Lower lobe of right lung (tissue), 2 donors: ENCODE results near the gene REX1BD. TPM values are rescaled to one million over a fixed set of nuclear protein-coding genes. Genes with fewer than 3 reads are reported as not detected.
"Not testable (repeated sequence)": the region's sequence is repeated elsewhere in the genome, so short reads cannot be mapped to it uniquely, and the experiment has no call there.

Experiments
- ATAC-seq, 2 donors: fragments of 200-7000 bp; cut with Tn5 transposase; one replicate each; pipeline ENCODE4 v1.9.1; 2020 to 2022; ENCODE audit warnings: mild to moderate bottlenecking in 2 of 2, moderate library complexity in 2 of 2
- DNase-seq: peaks from one replicate; pipeline ENCODE4 v3.0.0-alpha.2; 2020
- H3K27ac ChIP-seq: fragments of 200-600 bp; one replicate; pipeline ENCODE4 v1.8.0; 2022
- H3K27me3 ChIP-seq: fragments of 200-600 bp; one replicate; pipeline ENCODE4 v1.8.0; 2022; ENCODE audit warnings: low read depth
- H3K36me3 ChIP-seq: fragments of 200-600 bp; one replicate; pipeline ENCODE4 v1.8.0; 2022; ENCODE audit warnings: mild to moderate bottlenecking
- H3K4me1 ChIP-seq: fragments of 200-600 bp; one replicate; pipeline ENCODE4 v1.8.0; 2022
- H3K4me3 ChIP-seq: fragments of 200-600 bp; one replicate; pipeline ENCODE4 v1.8.0; 2022; ENCODE audit warnings: mild to moderate bottlenecking
- H3K9me3 ChIP-seq: fragments of 200-600 bp; one replicate; pipeline ENCODE4 v1.8.0; 2022
- intact Hi-C: fragments of 100-400 bp; cut with DNase I; formaldehyde crosslinking; loops from one replicate; pipeline ENCODE4 v1.11.0; 2022
- total RNA-seq: library from RNA; stranded (reverse); fragmentation: NEBNext Ultra II Directional; extraction: Animal tissue kit (Norgen Biotek cat#: 25700); gene quantifications from one replicate; pipeline ENCODE4 v1.2.1, GENCODE V29; 2021
- TF ChIP-seq, protein P1 (sequence below): fragments of 200-600 bp; IDR thresholded peaks from one replicate; pipeline ENCODE4 v1.8.0; 2022; ENCODE audit warnings: antibody characterized with exemption, mild to moderate bottlenecking
- donor health status: DM: no; HTN: yes; CAD: no; lungs with severe emphysema.

REX1BD gene
- total RNA-seq, 1 donor from 2014 or later: 60.4 TPM

DNA sequence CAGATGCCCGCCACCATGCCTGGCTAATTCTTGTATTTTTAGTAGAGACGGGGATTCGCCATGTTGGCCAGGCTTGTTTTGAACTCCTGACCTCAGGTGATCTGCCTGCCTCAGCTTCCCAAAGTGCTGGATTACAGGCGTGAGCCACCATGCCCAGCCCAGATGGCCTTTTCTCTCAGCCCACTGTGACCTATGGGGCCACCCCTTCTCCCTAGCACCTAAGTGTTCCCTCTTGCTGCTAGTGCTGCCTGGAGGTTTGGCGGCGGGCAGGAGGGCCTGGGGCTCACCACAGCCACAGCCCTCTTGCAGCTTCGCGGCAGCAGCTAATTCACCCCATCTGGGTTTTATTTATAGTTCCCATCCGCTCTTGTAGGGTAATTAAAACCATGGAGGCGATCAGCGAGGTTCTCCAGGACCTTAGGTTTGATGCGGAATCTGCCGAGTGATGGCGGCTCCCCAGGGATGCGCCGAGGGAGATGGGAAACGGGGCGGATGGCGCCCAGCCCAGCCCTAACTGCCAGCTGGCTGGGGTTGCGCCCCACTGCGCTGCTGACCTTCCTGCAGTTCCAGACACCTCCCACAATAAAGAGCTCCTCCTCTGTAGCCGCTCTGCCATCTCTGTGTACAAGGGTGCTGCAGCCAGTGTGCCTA is 3.3 kb downstream of the REX1BD start:
- peaks cover 10% of the 10 kb centered on the region for H3K36me3 ChIP-seq
- DNase-seq: no peak
- no peak overlapping the region for H3K4me3 ChIP-seq
- no peak for ATAC-seq
- no peaks in the 10 kb centered on the region for H3K27me3 ChIP-seq
- TF ChIP-seq, protein P1, sequence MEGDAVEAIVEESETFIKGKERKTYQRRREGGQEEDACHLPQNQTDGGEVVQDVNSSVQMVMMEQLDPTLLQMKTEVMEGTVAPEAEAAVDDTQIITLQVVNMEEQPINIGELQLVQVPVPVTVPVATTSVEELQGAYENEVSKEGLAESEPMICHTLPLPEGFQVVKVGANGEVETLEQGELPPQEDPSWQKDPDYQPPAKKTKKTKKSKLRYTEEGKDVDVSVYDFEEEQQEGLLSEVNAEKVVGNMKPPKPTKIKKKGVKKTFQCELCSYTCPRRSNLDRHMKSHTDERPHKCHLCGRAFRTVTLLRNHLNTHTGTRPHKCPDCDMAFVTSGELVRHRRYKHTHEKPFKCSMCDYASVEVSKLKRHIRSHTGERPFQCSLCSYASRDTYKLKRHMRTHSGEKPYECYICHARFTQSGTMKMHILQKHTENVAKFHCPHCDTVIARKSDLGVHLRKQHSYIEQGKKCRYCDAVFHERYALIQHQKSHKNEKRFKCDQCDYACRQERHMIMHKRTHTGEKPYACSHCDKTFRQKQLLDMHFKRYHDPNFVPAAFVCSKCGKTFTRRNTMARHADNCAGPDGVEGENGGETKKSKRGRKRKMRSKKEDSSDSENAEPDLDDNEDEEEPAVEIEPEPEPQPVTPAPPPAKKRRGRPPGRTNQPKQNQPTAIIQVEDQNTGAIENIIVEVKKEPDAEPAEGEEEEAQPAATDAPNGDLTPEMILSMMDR: no peak
- H3K4me1 ChIP-seq: peaks cover 40% of the 10 kb centered on the region
- intact Hi-C loops: no loop called here
- H3K27ac ChIP-seq: no peak overlapping the region
- no peaks in the 10 kb centered on the region for H3K9me3 ChIP-seq

DNA sequence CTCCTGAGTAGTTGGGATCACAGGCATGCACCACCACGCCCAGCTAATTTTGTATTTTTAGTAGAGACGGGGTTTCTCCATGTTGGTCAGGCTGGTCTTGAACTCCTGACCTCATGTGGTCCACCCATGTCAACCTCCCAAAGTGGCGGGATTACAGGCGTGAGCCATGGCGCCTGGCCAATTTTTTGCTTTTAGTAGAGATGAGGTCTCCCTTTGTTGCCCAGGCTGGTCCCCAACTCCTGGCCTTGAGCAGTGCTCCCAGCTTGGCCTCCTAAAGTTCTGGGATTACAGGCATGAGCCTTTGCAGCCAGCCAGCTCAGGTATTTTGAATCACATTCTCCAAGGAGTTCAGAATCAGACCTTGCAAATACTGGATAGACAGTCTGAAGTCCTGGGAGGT is 4.1 kb downstream of the REX1BD start:
- ATAC-seq, H3K4me3 ChIP-seq, intact Hi-C loops, H3K27ac ChIP-seq, H3K27me3 ChIP-seq, DNase-seq, H3K9me3 ChIP-seq: not testable (repeated sequence)
- H3K4me1 ChIP-seq: peaks cover 40% of the 10 kb centered on the region
- peaks cover 10% of the 10 kb centered on the region for H3K36me3 ChIP-seq

GRCh38 chr19:18593367-18594095 is 4.9 kb downstream of the REX1BD start:
- Histone ChIP-seq H3K27me3 (peaks cover 10% of the 10 kb centered on the region), H3K4me1 (peaks cover 35% of the 10 kb centered on the region), H3K27ac (no peak overlapping the region), H3K9me3 (no peaks in the 10 kb centered on the region), H3K36me3 (peaks cover 10% of the 10 kb centered on the region), H3K4me3 (peak overlapping the region; percentile 43)
- no peak for ATAC-seq
- no peak for DNase-seq
- intact Hi-C loops: no loop called here
- TF ChIP-seq, protein P1: no peak

- ATAC-seq (peak; percentile 81 to 87), DNase-seq (peak; percentile 76)
- Histone ChIP-seq H3K27ac (no peak overlapping the region), H3K36me3 (peaks cover 10% of the 10 kb centered on the region), H3K27me3 (peaks cover 17% of the 10 kb centered on the region), H3K4me3 (peak overlapping the region; percentile 43), H3K9me3 (no peaks in the 10 kb centered on the region), H3K4me1 (peaks cover 33% of the 10 kb centered on the region)
- TF ChIP-seq, protein P1: peak; percentile 76
- intact Hi-C loops: no loop called here
Observed at GRCh38 chr19:18594096-18594823, 5.7 kb downstream of the REX1BD start.

GRCh38 chr19:18594824-18595373 is 6.3 kb downstream of the REX1BD start:
- Histone ChIP-seq H3K36me3 (peaks cover 10% of the 10 kb centered on the region), H3K27ac (no peak overlapping the region), H3K4me3 (peak overlapping the region; percentile 43), H3K4me1 (peaks cover 27% of the 10 kb centered on the region), H3K9me3 (no peaks in the 10 kb centered on the region), H3K27me3 (peaks cover 23% of the 10 kb centered on the region)
- TF ChIP-seq, protein P1: no peak
- DNase-seq (no peak), ATAC-seq (no peak)
- intact Hi-C loops: no loop called here
